Ovary (tissue), 3 donors: Measurements from ENCODE around the gene ZMAT5.

Source experiments
- CTCF ChIP-seq, 3 donors: fragments of 450-650 bp in 2 of 3; fragments of 200-600 bp in 1 of 3; IDR thresholded peaks; one replicate each; pipeline versions ENCODE4 v1.5.1 to v1.8.0; 2016 to 2022; ENCODE audit warnings: antibody characterized with exemption in 3 of 3, mild to moderate bottlenecking in 1 of 3
- EP300 ChIP-seq: sonication (generic); formaldehyde crosslinking; IDR thresholded peaks from one replicate; pipeline ENCODE4 v1.6.1; 2017; ENCODE audit warnings: antibody characterized with exemption
- donor health status: DM: no; HTN: no; CAD: no.

DNA sequence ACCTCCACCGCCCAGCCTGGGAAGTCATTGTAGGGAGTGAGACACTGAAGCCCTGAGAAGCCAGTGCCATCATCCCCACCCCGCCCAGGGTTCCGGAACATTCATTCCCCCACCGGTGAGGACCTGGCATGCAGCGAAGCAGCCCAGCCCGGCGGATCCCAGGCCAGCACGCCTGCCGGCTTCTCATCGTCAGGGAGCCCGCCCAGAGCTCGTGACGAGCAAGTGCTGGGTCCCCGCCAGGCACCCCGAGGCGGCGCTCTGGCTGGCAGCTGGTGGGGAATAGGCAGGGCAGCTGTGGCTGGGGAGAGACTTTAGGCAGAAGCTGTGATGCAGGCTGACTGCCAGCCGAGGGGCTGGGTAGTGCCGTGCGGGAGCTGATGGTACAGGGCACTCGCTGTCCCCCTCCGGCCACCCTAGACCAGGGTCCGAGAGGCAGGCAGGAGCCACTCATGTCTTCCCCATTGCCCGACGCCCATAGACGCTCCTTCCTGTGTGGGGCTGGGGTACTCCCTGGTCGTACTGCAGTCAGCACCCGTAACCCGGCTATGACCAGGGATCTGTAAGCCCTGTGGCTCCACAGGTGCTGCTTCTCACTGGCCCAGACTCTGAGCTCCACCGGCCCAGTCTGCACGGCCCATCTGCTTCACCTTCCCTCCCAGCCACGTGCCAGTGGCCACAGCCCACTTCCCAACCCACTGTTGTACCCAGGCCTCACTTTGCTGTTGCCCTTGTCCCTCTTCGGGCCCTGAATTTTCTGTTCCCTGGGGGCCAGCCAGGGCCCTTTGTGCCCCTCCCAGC lies 71.5 kb downstream of the ZMAT5 start:
- TF ChIP-seq CTCF (IDR thresholded peaks at IDR 0.05) (no peak), EP300 (no peak)
